HG02623 (cell line): ENCODE results near the gene ZCCHC3.
"Not testable (repeated sequence)": the region's sequence is repeated elsewhere in the genome, so short reads cannot be mapped to it uniquely, and the experiment has no call there.

ENCODE experiments used
- ATAC-seq: cut with Tn5 transposase; IDR thresholded peaks from one replicate; pipeline ENCODE4 v1.9.1; 2021; ENCODE audit warnings: moderate library complexity; ENCODE audit not compliant: unreplicated experiment

ZCCHC3 gene

GRCh38 chr20:336040-336439, 38.7 kb downstream of the ZCCHC3 start:
- ATAC-seq = not testable (repeated sequence)

- no peak for ATAC-seq
Measured at GRCh38 chr20:341682-342081, 44.3 kb downstream of the ZCCHC3 start.

- ATAC-seq = no peak
Measured at GRCh38 chr20:343107-343506, 45.7 kb downstream of the ZCCHC3 start.

GRCh38 chr20:346033-346639, 48.8 kb downstream of the ZCCHC3 start:
- no peak for ATAC-seq

GRCh38 chr20:346640-347316, 49.4 kb downstream of the ZCCHC3 start, which contains the start of gene NRSN2:
TSS of gene NRSN2 (plus strand) at chr20:347111. CDS start at chr20:349644, 2,533 bp downstream.
- peak; percentile 35 for ATAC-seq

GRCh38 chr20:347317-347639, 49.9 kb downstream of the ZCCHC3 start:
- peak; percentile 1 for ATAC-seq

GRCh38 chr20:347640-348484, 50.5 kb downstream of the ZCCHC3 start:
- peak; percentile 75 for ATAC-seq

- no peak for ATAC-seq
Measured at GRCh38 chr20:348972-349841, 51.8 kb downstream of the ZCCHC3 start.
